HG02610 (cell line): ENCODE results near the gene TBL3.
A peak's percentile ranks its signal among the peaks of the same experiment; 100 is the strongest.

Experiments used
- ATAC-seq: cut with Tn5 transposase; IDR thresholded peaks from one replicate; pipeline ENCODE4 v1.9.1; 2021; ENCODE audit warnings: mild to moderate bottlenecking, moderate library complexity; ENCODE audit not compliant: unreplicated experiment

Gene TBL3

GRCh38 chr16:1963806-1964505 is 7.9 kb upstream of the TBL3 start:
- no peak for ATAC-seq

- ATAC-seq = peak; percentile 65
Measured at GRCh38 chr16:1964506-1965395, 7.1 kb upstream of the TBL3 start, which contains the start of gene RPS2. RPS2 (minus strand) TSS chr16:1964826; CDS start chr16:1964625, 201 bp downstream.

DNA sequence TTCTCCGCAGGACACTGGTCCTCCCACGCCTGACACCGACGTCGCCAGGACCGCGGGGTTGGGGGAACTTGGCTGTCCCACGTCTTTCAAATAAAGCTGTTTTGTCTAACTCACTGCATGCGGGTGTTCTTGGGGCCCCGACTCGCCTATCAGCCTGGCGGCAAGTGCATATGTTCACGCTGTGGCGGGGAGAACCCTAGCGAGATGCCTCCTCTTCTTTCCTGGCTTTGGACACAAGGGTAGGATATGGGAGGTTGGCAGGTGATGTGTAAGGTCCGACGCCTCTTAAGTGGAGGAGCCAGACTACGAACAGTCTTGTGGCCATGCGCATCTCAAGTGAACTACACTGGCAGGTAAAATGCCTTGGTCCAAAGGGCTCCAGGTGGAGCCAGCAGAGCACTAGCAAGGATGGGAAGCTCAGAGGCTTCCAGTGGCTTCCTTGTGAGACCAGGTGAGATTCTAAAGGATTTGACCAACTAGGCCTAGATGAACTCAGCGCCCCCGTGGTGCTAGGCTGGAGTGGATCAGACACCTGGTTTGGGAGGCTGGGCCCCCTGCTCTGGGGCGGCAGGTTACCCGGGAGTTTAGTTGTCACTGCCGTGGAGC is 6.4 kb upstream of the TBL3 start:
- no peak for ATAC-seq

- ATAC-seq = no peak
Measured at GRCh38 chr16:1966460-1966859, 5.4 kb upstream of the TBL3 start, which contains the start of gene RNF151. RNF151 (plus strand) TSS chr16:1966856; CDS start chr16:1966882, 26 bp downstream.

- ATAC-seq = no peak
Measured at GRCh38 chr16:1968146-1968953, 3.5 kb upstream of the TBL3 start.

DNA sequence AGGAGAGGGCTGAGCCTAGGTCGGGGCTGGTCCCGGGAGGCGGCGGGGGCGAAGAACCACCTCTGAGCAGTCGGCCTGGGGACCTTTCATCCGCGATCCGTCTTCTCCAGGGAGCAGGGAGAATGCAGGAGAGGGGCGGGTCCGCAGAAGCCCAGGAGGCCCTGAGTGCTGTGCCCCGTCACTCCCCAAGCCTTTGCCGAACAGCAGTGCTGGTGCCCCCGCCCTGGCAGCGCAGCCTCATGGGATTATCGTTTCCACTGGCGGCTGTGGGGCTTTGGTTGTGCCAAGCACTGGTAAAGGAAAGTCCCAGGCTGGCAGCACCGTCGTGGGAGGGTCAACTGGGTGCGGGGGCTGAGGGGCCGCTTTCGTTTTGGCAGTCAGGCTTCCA is 631 bp downstream of the TBL3 start:
- ATAC-seq = no peak

- ATAC-seq = no peak
Measured at GRCh38 chr16:1973461-1974156, 1.8 kb downstream of the TBL3 start.

DNA sequence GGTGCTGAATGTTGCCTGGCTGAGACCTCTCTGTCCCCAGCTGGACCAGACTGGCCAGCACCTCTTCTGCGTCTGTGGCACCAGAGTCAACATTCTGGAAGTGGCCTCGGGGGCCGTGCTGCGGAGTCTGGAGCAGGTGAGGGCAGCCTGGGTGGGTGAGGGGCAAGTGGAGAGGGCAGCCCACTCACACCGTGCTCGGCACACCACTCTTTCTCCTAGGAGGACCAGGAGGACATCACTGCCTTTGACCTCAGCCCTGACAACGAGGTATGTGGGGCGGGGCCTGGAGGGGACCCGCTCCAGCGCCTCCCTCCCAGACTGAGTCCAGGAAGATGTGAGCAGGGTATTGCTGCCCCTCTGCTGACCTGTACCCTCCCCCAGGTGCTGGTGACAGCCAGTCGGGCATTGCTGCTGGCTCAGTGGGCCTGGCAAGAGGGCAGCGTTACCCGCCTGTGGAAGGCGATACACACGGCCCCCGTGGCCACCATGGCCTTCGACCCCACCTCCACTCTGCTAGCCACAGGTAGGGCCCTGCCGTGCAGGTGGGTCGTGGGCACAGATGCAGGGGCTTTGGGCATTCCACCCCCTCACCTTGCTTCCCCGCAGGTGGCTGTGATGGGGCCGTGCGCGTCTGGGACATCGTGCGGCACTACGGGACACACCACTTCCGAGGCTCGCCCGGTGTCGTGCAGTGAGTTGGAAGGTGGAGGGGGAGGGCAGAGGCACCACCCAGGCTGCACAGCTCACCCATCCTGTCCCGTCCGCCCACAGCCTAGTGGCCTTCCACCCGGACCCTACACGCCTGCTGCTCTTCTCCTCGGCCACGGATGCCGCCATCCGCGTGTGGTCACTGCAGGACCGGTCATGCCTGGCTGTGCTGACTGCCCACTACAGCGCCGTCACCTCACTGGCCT is 2.6 kb downstream of the TBL3 start:
- no peak for ATAC-seq

- no peak for ATAC-seq
Measured at GRCh38 chr16:1975432-1976215, 3.8 kb downstream of the TBL3 start.

DNA sequence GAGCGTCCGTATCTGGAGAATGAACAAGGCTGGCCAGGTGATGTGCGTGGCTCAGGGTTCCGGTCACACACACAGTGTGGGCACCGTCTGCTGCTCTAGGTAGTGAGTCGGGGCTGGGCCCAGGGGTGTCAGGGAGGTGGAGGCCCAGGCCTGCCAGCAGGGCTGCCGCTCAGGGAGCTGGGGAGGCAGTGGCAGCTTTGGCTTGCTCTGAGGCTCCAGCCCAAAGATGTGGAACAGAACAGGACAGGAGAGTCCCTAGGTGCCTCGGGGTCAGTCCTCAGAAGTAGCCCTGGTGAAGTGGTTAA is 4.3 kb downstream of the TBL3 start:
- no peak for ATAC-seq

DNA sequence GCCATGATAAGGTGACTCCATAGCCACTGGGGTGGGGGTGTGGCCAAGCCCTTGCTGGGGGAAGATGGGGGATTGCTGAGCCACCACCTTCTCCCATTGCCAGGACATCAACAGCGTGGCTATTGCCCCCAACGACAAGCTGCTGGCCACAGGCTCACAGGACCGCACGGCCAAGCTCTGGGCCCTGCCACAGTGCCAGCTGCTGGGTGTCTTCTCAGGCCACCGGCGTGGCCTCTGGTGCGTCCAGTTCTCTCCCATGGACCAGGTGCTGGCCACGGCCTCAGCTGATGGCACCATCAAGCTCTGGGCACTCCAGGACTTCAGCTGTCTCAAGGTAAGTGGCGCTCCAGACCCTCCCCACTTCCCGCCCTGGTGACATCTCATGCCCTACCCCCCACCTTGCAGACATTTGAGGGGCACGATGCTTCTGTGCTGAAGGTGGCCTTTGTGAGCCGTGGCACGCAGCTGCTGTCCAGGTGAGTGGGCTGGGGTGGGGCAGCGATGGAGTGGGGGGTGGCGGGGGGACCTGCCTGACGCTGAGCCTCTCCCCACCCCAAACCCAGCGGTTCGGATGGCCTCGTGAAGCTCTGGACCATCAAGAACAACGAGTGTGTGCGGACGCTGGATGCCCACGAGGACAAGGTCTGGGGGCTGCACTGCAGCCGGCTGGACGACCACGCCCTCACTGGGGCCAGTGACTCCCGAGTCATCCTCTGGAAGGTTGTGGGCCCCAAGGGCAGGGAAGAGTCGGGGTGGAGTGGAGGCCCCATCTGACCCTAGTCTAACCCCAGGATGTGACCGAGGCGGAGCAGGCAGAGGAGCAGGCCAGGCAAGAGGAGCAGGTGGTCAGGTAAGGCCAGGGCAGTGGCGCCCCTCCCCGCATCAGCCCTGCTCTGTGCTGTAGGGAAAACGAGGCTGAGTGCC is 5.4 kb downstream of the TBL3 start:
- no peak for ATAC-seq

- ATAC-seq = no peak
Measured at GRCh38 chr16:1977875-1978268, 6.0 kb downstream of the TBL3 start.

DNA sequence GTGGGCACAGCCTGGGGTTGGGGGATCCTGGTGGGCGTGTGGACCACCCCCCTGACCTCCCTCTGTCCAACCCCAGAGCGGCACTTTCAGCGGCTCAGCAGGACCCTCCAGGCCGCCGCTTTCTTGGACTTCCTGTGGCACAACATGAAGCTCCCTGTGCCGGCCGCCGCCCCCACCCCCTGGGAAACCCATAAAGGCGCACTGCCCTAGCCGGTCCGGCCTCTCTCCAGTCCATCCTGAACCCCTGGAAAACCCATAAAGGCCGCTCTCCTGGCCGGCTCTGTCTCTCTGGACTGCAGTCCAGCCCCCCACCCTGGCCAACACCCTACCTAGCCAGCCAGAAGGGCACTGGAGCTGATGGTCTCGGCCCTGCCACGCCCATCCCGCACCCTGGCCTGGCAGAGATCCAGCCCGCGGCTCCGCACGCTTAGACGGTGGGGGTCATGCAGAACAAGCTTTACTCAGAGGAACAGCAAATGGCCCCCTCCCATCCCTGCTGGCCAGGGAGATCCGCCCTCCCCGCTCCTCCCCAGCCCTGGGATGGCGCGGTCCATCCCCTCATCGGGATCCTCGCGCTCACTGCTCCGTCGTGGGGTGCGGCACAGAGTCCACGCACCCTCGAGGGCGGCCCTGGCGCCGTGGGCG is 6.7 kb downstream of the TBL3 start:
- ATAC-seq = no peak

DNA sequence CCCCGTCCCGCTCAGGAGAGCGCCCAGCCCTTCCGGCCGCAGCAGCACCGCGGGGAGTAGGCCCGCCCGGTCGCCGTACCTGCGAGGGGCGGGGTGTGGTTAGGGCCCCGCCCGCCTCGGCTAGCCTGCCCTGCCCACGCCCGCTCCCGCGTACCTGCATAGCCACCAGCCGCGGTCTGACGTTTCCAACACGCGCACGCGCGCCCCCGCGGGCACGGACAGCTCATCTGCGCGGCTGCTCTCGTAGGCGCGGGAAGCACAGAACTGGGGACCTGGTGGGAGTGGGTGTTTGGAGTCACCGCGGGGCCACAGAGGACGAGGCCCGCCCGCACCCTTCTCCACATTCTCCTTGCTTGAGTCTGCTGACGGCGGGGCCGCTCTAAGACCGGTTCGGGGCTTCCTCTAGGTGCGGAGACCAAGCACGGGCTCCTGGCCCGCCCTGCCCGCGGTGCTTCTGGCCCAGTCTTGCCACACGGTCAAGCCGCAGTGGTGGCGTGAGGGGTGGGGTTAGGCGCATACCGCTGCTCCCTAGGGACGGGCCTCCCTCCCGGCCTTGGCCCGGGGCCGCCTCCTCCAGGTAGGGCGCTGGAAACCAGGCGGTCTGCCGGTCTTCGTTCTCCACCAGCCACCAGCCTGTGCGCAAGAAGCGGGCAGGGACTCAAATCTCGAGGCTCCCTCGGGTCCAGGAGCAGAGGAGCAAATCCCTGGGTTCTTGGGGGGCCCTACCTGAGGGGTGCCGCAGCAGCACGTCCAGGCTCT is 7.6 kb downstream of the TBL3 start:
- no peak for ATAC-seq

DNA sequence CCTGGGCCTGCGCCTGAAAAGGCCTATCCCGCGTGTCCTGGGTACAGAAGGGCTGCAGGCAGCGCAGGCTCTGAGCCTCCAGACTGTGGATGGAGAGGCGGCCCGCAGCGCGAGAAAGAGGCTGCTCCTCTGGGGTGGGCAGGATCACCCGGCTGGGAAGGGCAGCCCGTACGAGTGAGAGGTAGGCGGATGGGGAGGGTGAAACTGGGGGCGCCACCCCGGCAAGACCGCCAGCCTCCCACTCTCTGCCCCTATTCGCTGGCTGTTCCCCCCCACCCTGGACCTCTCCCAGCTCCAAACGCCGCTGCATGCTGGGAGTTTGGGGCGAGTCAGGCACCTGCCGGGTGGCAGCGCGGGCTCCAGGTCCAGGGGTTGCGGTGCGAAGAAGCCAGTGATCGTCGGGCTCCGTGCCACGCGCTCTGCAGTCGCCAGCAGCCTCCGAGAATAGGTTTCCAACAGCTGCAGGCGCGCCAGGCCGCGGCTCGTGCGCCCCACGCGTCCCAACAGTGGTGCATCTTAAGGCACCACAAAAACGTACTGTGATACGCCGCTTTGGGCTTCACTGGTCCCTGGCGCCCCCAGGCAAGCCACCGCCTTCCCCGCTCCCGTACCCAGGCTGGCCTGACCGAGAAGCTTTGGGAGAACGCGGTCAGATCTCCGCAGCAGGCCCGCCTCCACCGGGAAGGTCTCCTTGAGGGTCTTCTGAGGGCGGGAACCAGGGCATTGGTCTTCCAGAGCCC is 8.3 kb downstream of the TBL3 start:
- ATAC-seq = no peak

- no peak for ATAC-seq
Measured at GRCh38 chr16:1980770-1981087, 8.9 kb downstream of the TBL3 start.
